HEK293 (cell line): ENCODE results near the gene RAB11FIP3.

Experiments
- CTCF ChIA-PET: fragments of 350-600 bp; formaldehyde crosslinking; extraction: SDS; loops from one replicate; lab custom pipeline; 2021; ENCODE audit warnings: antibody characterized with exemption; lab: Yijun Ruan, JAX
- POLR2A ChIA-PET: fragments of 300-600 bp; formaldehyde crosslinking; extraction: SDS; loops from one replicate; lab custom pipeline; 2020; ENCODE audit warnings: antibody characterized with exemption, inconsistent platforms; lab: Yijun Ruan, JAX
- H3K27ac ChIP-seq: fragments of 200-500 bp; sonication (Bioruptor generic); 2 replicates; pipeline ENCODE4 v1.5.1; 2014; ENCODE audit warnings: low read depth, low read length, control low read depth, inconsistent platforms; ENCODE audit errors: extremely low read depth
- H3K36me3 ChIP-seq, 2 experiments: fragments of 200-500 bp in 1 of 2; sonication (Bioruptor generic) in 1 of 2; 1 replicate in 1 of 2; 2 replicates in 1 of 2; pipeline ENCODE4 v1.5.1; 2014 to 2017; ENCODE audit warnings: inconsistent platforms in 2 of 2, low read length in 2 of 2; ENCODE audit not compliant: control insufficient read depth in 2 of 2, insufficient read depth in 1 of 2
- H3K4me1 ChIP-seq: fragments of 200-500 bp; sonication (Bioruptor generic); 2 replicates; pipeline ENCODE4 v1.5.1; 2014; ENCODE audit warnings: mild to moderate bottlenecking, low read length, inconsistent platforms; ENCODE audit not compliant: control insufficient read depth, insufficient read depth
- H3K4me3 ChIP-seq: 2 replicates; pipeline ENCODE4 v1.5.1; 2011; ENCODE audit warnings: low read depth, mild to moderate bottlenecking, control low read depth, low read length, moderate library complexity
- H3K9me3 ChIP-seq: fragments of 200-500 bp; sonication (Bioruptor generic); 2 replicates; pipeline ENCODE4 v1.5.1; 2014; ENCODE audit warnings: low read depth, low read length, inconsistent platforms; ENCODE audit not compliant: control insufficient read depth, insufficient read depth
- GLIS2 ChIP-seq: fragments of 450-650 bp; formaldehyde crosslinking; IDR thresholded peaks from 2 replicates; pipeline ENCODE4 v1.5.1; 2016; ENCODE audit warnings: missing biosample characterization, missing genetic modification characterization
- KLF1 ChIP-seq: fragments of 450-650 bp; formaldehyde crosslinking; IDR thresholded peaks from 2 replicates; pipeline ENCODE4 v1.5.1; 2016; ENCODE audit warnings: missing biosample characterization, missing genetic modification characterization
- KLF10 ChIP-seq: fragments of 450-650 bp; IDR thresholded peaks from 2 replicates; pipeline ENCODE4 v1.5.1; 2018; ENCODE audit warnings: missing biosample characterization, mild to moderate bottlenecking, missing genetic modification characterization
- KLF8 ChIP-seq: fragments of 450-650 bp; formaldehyde crosslinking; IDR thresholded peaks from 2 replicates; pipeline ENCODE4 v1.5.1; 2016; ENCODE audit warnings: missing biosample characterization, missing genetic modification characterization
- MZF1 ChIP-seq: fragments of 450-650 bp; formaldehyde crosslinking; IDR thresholded peaks from 2 replicates; pipeline ENCODE4 v1.5.1; 2017; ENCODE audit warnings: missing biosample characterization, missing genetic modification characterization, borderline replicate concordance
- RBAK ChIP-seq: fragments of 450-650 bp; formaldehyde crosslinking; IDR thresholded peaks from 2 replicates; pipeline ENCODE4 v1.5.1; 2016; ENCODE audit warnings: missing biosample characterization, missing genetic modification characterization
- REPIN1 ChIP-seq: fragments of 450-650 bp; formaldehyde crosslinking; IDR thresholded peaks from 2 replicates; pipeline ENCODE4 v1.5.1; 2017; ENCODE audit warnings: missing biosample characterization, missing genetic modification characterization, low read depth
- ZBTB20 ChIP-seq: fragments of 450-650 bp; formaldehyde crosslinking; IDR thresholded peaks from 2 replicates; pipeline ENCODE4 v1.5.1; 2016; ENCODE audit warnings: missing biosample characterization, missing genetic modification characterization
- ZBTB21 ChIP-seq: fragments of 450-650 bp; formaldehyde crosslinking; IDR thresholded peaks from 2 replicates; pipeline ENCODE4 v1.5.1; 2017; ENCODE audit warnings: missing biosample characterization, missing genetic modification characterization
- ZNF10 ChIP-seq: fragments of 450-650 bp; formaldehyde crosslinking; IDR thresholded peaks from 2 replicates; pipeline ENCODE4 v1.5.1; 2017; ENCODE audit warnings: missing biosample characterization, missing genetic modification characterization
- ZNF112 ChIP-seq: fragments of 450-650 bp; formaldehyde crosslinking; IDR thresholded peaks from 2 replicates; pipeline ENCODE4 v1.5.0; 2017; ENCODE audit warnings: missing biosample characterization, missing genetic modification characterization
- ZNF138 ChIP-seq: fragments of 450-650 bp; formaldehyde crosslinking; IDR thresholded peaks from 2 replicates; pipeline ENCODE4 v1.5.1; 2016; ENCODE audit warnings: missing biosample characterization, missing genetic modification characterization, borderline replicate concordance
- ZNF292 ChIP-seq: fragments of 450-650 bp; formaldehyde crosslinking; IDR thresholded peaks from 2 replicates; pipeline ENCODE4 v1.5.1; 2016; ENCODE audit warnings: low read depth, missing biosample characterization, missing genetic modification characterization, borderline replicate concordance
- ZNF341 ChIP-seq: fragments of 450-650 bp; formaldehyde crosslinking; IDR thresholded peaks from 2 replicates; pipeline ENCODE4; 2016; ENCODE audit warnings: low read depth, missing biosample characterization, missing genetic modification characterization
- ZNF354C ChIP-seq: fragments of 450-650 bp; formaldehyde crosslinking; IDR thresholded peaks from 2 replicates; pipeline ENCODE4 v1.5.1; 2016; ENCODE audit warnings: missing biosample characterization, missing genetic modification characterization, low read depth, borderline replicate concordance
- ZNF37A ChIP-seq: fragments of 450-650 bp; IDR thresholded peaks from 2 replicates; pipeline ENCODE4 v1.5.1; 2018; ENCODE audit warnings: missing biosample characterization, missing genetic modification characterization
- ZNF433 ChIP-seq: fragments of 450-650 bp; formaldehyde crosslinking; IDR thresholded peaks from 2 replicates; pipeline ENCODE4 v1.5.1; 2016; ENCODE audit warnings: missing biosample characterization, missing genetic modification characterization, low read depth
- ZNF510 ChIP-seq: fragments of 450-650 bp; formaldehyde crosslinking; IDR thresholded peaks from 2 replicates; pipeline ENCODE4 v1.5.1; 2018; ENCODE audit warnings: mild to moderate bottlenecking, missing genetic modification characterization, missing biosample characterization; ENCODE audit not compliant: insufficient replicate concordance
- ZNF529 ChIP-seq: fragments of 450-650 bp; formaldehyde crosslinking; IDR thresholded peaks from 2 replicates; pipeline ENCODE4 v1.5.1; 2017; ENCODE audit warnings: missing genetic modification characterization, missing biosample characterization; ENCODE audit not compliant: insufficient replicate concordance
- ZNF549 ChIP-seq: fragments of 450-650 bp; IDR thresholded peaks from 2 replicates; pipeline ENCODE4 v1.5.1; 2018; ENCODE audit warnings: missing biosample characterization, missing genetic modification characterization, mild to moderate bottlenecking, inconsistent platforms, moderate library complexity
- ZNF610 ChIP-seq: fragments of 450-650 bp; formaldehyde crosslinking; IDR thresholded peaks from 2 replicates; pipeline ENCODE4 v1.5.1; 2016; ENCODE audit warnings: missing biosample characterization, missing genetic modification characterization, borderline replicate concordance
- ZNF624 ChIP-seq: fragments of 450-650 bp; formaldehyde crosslinking; IDR thresholded peaks from 2 replicates; pipeline ENCODE4 v1.5.1; 2017; ENCODE audit warnings: missing biosample characterization, missing genetic modification characterization
- ZNF629 ChIP-seq: fragments of 450-650 bp; formaldehyde crosslinking; IDR thresholded peaks from 2 replicates; pipeline ENCODE4 v1.5.1; 2017; ENCODE audit warnings: missing biosample characterization, missing genetic modification characterization
- ZNF747 ChIP-seq: fragments of 450-650 bp; formaldehyde crosslinking; IDR thresholded peaks from 2 replicates; pipeline ENCODE4 v1.5.1; 2016; ENCODE audit warnings: missing biosample characterization, missing genetic modification characterization
- TF ChIP-seq, protein P1 (sequence below): fragments of 450-650 bp; formaldehyde crosslinking; IDR thresholded peaks from 2 replicates; pipeline ENCODE4 v1.5.1; 2016; ENCODE audit warnings: missing biosample characterization, missing genetic modification characterization
- TF ChIP-seq, protein P2 (sequence below): fragments of 450-650 bp; formaldehyde crosslinking; IDR thresholded peaks from 2 replicates; pipeline ENCODE4 v1.5.1; 2016; ENCODE audit warnings: missing biosample characterization, missing genetic modification characterization
- TF ChIP-seq, protein P3 (sequence below): fragments of 450-650 bp; formaldehyde crosslinking; IDR thresholded peaks from 2 replicates; pipeline ENCODE4 v1.5.1; 2016; ENCODE audit warnings: missing biosample characterization, missing genetic modification characterization
- TF ChIP-seq, protein P4 (sequence below): fragments of 450-650 bp; formaldehyde crosslinking; IDR thresholded peaks from 2 replicates; pipeline ENCODE4 v1.5.1; 2017; ENCODE audit warnings: missing biosample characterization, missing genetic modification characterization
- TF ChIP-seq, protein P5 (sequence below): fragments of 450-650 bp; IDR thresholded peaks from 2 replicates; pipeline ENCODE4 v1.5.1; 2018; ENCODE audit warnings: missing biosample characterization, missing genetic modification characterization

RAB11FIP3 gene

DNA sequence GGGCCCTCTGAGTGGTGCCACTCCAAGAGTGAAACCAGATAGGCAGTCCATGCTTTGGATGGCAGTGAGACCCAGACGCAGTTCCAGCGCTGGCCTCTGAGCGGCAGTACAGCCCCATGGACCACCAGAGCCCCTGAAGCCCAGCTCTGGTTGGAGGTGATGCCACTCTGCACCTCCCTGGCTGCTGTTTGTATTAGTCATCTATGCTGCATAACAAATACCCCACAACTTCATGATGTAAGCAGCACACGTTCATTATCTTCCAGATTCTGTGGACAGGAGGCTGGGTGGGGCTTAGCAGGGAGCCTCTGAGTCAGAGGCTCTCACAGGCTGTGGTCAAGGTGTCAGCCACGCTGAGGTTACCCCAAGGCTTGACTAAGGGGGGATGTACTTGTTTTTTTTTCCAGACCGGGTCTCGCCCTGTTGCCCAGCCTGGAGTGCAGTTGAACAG, 33.5 kb upstream of the RAB11FIP3 start:
- Histone ChIP-seq H3K4me1 (no peaks in the 10 kb centered on the region), H3K4me3 (no peak overlapping the region), H3K27ac (no peak overlapping the region), H3K36me3 (no peaks in the 10 kb centered on the region), H3K9me3 (no peaks in the 10 kb centered on the region)
- POLR2A ChIA-PET: interaction anchor here (0.9 to 1.4 kb wide), 5 partner anchors 9 to 195 kb away, joined by 3 to 8 read pairs (median 4); partner anchors contain the start of gene DECR2
- CTCF ChIA-PET: interaction anchor here (0.5 to 4.0 kb wide), 19 partner anchors 8 to 711 kb away, joined by 3 to 27 read pairs (median 3); no protein-coding TSS in a partner anchor
- TF ChIP-seq REPIN1 (tag by site-specific recombination) (no peak), KLF1 (tag by site-specific recombination) (peak; percentile 15; the same call in 1 of the 2 replicates), ZNF624 (tag by site-specific recombination) (no peak), ZNF138 (tag by site-specific recombination) (no peak), ZBTB20 (no peak), ZBTB21 (tag by site-specific recombination) (0 out of 2 replicates have a peak, but pooled peaks have one; percentile 14), ZNF510 (no peak), ZNF292 (tag by site-specific recombination) (no peak), ZNF341 (tag by site-specific recombination) (peak; percentile 65), ZNF112 (tag by site-specific recombination) (no peak), RBAK (tag by site-specific recombination) (peak; percentile 100), GLIS2 (tag by site-specific recombination) (no peak), ZNF529 (tag by site-specific recombination) (no peak), ZNF10 (tag by site-specific recombination) (no peak), ZNF433 (no peak), ZNF629 (tag by site-specific recombination) (peak; percentile 64), ZNF354C (tag by site-specific recombination) (no peak), KLF10 (tag by site-specific recombination) (peak; percentile 17; the same call in 1 of the 2 replicates), ZNF549 (no peak), ZNF37A (no peak), MZF1 (tag by site-specific recombination) (no peak), KLF8 (peak; percentile 36; the same call in 1 of the 2 replicates), ZNF747 (tag by site-specific recombination) (no peak), ZNF610 (tag by site-specific recombination) (peak; percentile 28; the same call in 1 of the 2 replicates)
- TF ChIP-seq, protein P1, sequence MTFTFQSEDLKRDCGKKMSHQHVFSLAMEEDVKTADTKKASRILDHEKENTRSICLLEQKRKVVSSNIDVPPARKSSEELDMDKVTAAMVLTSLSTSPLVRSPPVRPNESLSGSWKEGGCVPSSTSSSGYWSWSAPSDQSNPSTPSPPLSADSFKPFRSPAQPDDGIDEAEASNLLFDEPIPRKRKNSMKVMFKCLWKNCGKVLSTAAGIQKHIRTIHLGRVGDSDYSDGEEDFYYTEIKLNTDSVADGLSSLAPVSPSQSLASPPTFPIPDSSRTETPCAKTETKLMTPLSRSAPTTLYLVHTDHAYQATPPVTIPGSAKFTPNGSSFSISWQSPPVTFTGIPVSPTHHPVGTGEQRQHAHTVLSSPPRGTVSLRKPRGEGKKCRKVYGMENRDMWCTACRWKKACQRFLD (tag by site-specific recombination): no peak
- TF ChIP-seq, protein P2, sequence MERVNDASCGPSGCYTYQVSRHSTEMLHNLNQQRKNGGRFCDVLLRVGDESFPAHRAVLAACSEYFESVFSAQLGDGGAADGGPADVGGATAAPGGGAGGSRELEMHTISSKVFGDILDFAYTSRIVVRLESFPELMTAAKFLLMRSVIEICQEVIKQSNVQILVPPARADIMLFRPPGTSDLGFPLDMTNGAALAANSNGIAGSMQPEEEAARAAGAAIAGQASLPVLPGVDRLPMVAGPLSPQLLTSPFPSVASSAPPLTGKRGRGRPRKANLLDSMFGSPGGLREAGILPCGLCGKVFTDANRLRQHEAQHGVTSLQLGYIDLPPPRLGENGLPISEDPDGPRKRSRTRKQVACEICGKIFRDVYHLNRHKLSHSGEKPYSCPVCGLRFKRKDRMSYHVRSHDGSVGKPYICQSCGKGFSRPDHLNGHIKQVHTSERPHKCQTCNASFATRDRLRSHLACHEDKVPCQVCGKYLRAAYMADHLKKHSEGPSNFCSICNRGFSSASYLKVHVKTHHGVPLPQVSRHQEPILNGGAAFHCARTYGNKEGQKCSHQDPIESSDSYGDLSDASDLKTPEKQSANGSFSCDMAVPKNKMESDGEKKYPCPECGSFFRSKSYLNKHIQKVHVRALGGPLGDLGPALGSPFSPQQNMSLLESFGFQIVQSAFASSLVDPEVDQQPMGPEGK (tag by site-specific recombination): no peak
- TF ChIP-seq, protein P3, sequence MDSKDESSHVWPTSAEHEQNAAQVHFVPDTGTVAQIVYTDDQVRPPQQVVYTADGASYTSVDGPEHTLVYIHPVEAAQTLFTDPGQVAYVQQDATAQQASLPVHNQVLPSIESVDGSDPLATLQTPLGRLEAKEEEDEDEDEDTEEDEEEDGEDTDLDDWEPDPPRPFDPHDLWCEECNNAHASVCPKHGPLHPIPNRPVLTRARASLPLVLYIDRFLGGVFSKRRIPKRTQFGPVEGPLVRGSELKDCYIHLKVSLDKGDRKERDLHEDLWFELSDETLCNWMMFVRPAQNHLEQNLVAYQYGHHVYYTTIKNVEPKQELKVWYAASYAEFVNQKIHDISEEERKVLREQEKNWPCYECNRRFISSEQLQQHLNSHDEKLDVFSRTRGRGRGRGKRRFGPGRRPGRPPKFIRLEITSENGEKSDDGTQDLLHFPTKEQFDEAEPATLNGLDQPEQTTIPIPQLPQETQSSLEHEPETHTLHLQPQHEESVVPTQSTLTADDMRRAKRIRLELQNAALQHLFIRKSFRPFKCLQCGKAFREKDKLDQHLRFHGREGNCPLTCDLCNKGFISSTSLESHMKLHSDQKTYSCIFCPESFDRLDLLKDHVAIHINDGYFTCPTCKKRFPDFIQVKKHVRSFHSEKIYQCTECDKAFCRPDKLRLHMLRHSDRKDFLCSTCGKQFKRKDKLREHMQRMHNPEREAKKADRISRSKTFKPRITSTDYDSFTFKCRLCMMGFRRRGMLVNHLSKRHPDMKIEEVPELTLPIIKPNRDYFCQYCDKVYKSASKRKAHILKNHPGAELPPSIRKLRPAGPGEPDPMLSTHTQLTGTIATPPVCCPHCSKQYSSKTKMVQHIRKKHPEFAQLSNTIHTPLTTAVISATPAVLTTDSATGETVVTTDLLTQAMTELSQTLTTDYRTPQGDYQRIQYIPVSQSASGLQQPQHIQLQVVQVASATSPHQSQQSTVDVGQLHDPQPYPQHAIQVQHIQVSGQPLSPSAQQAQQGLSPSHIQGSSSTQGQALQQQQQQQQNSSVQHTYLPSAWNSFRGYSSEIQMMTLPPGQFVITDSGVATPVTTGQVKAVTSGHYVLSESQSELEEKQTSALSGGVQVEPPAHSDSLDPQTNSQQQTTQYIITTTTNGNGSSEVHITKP (tag by site-specific recombination): no peak
- TF ChIP-seq, protein P4, sequence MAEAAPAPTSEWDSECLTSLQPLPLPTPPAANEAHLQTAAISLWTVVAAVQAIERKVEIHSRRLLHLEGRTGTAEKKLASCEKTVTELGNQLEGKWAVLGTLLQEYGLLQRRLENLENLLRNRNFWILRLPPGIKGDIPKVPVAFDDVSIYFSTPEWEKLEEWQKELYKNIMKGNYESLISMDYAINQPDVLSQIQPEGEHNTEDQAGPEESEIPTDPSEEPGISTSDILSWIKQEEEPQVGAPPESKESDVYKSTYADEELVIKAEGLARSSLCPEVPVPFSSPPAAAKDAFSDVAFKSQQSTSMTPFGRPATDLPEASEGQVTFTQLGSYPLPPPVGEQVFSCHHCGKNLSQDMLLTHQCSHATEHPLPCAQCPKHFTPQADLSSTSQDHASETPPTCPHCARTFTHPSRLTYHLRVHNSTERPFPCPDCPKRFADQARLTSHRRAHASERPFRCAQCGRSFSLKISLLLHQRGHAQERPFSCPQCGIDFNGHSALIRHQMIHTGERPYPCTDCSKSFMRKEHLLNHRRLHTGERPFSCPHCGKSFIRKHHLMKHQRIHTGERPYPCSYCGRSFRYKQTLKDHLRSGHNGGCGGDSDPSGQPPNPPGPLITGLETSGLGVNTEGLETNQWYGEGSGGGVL (tag by site-specific recombination): no peak
- TF ChIP-seq, protein P5, sequence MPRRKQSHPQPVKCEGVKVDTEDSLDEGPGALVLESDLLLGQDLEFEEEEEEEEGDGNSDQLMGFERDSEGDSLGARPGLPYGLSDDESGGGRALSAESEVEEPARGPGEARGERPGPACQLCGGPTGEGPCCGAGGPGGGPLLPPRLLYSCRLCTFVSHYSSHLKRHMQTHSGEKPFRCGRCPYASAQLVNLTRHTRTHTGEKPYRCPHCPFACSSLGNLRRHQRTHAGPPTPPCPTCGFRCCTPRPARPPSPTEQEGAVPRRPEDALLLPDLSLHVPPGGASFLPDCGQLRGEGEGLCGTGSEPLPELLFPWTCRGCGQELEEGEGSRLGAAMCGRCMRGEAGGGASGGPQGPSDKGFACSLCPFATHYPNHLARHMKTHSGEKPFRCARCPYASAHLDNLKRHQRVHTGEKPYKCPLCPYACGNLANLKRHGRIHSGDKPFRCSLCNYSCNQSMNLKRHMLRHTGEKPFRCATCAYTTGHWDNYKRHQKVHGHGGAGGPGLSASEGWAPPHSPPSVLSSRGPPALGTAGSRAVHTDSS (tag by site-specific recombination): no peak
